ENCODE data around the gene PCDHAC2. TPM values are rescaled to one million over a fixed set of nuclear protein-coding genes. Genes with fewer than 3 reads are reported as not detected.

PCDHAC2 gene
- 4.9 to 7.1 TPM (median 6.7 TPM) in 3 replicates for total RNA-seq
- long read RNA-seq, full-length matches to known transcripts: 4 of 9 reads
- long read RNA-seq, partial matches to known transcripts: 0 of 9 reads
- long read RNA-seq, other reads (novel, unspliced or antisense): 5 of 9 reads

- peaks cover 2% of the 10 kb centered on the region for H3K36me3 Mint-ChIP-seq (ENCODE audit: low read depth)
- no peak for TF ChIP-seq CTCF (IDR thresholded peaks at IDR 0.05)
- H3K9me3 Mint-ChIP-seq (ENCODE audit: low read depth): no peaks in the 10 kb centered on the region
- H3K4me1 Mint-ChIP-seq (ENCODE audit: low read depth): peaks cover 46% of the 10 kb centered on the region
- peak within 1 kb of the TSS; percentile 96 for H3K4me3 Mint-ChIP-seq (ENCODE audit: unreplicated experiment)
- DNase-seq (ENCODE audit: low spot score): peak; percentile 89
- H3K27me3 Mint-ChIP-seq (ENCODE audit: low read depth): no peaks in the 10 kb centered on the region
- H3K27ac Mint-ChIP-seq (ENCODE audit: unreplicated experiment): peak within 1 kb of the TSS; percentile 95
These were observed at the start of gene PCDHAC2 for GRCh38 chr5:140966293-140967225. Gene PCDHAC2 (plus strand): TSS chr5:140966476. CDS start chr5:140966767, 291 bp downstream.

GRCh38 chr5:140923601-140924000 lies 42.7 kb upstream of the PCDHAC2 start:
- no peak for TF ChIP-seq CTCF (IDR thresholded peaks at IDR 0.05)
- Mint-ChIP-seq H3K36me3 (ENCODE audit: low read depth) (no peaks in the 10 kb centered on the region), H3K4me3 (ENCODE audit: unreplicated experiment) (no peak overlapping the region), H3K4me1 (ENCODE audit: low read depth) (peaks cover 18% of the 10 kb centered on the region), H3K9me3 (ENCODE audit: low read depth) (no peaks in the 10 kb centered on the region), H3K27ac (ENCODE audit: unreplicated experiment) (no peak overlapping the region), H3K27me3 (ENCODE audit: low read depth) (no peaks in the 10 kb centered on the region)
- DNase-seq (ENCODE audit: low spot score): no peak

GRCh38 chr5:140925806-140926442 lies 40.4 kb upstream of the PCDHAC2 start, which contains the start of gene PCDHAC1:
Gene PCDHAC1 (plus strand): TSS chr5:140926299. CDS start chr5:140926893, 594 bp downstream.
- peak within 1 kb of the TSS; percentile 80 for H3K4me3 Mint-ChIP-seq (ENCODE audit: unreplicated experiment)
- H3K36me3 Mint-ChIP-seq (ENCODE audit: low read depth): no peaks in the 10 kb centered on the region
- TF ChIP-seq CTCF (IDR thresholded peaks at IDR 0.05): no peak
- no peaks in the 10 kb centered on the region for H3K27me3 Mint-ChIP-seq (ENCODE audit: low read depth)
- no peak for DNase-seq (ENCODE audit: low spot score)
- H3K27ac Mint-ChIP-seq (ENCODE audit: unreplicated experiment): peak within 1 kb of the TSS; percentile 86
- H3K9me3 Mint-ChIP-seq (ENCODE audit: low read depth): no peaks in the 10 kb centered on the region
- peaks cover 18% of the 10 kb centered on the region for H3K4me1 Mint-ChIP-seq (ENCODE audit: low read depth)

- peak; percentile 99 for TF ChIP-seq CTCF (IDR thresholded peaks at IDR 0.05)
- peak overlapping the region; percentile 86 for H3K27ac Mint-ChIP-seq (ENCODE audit: unreplicated experiment)
These were observed 39.6 kb upstream of the PCDHAC2 start for GRCh38 chr5:140926443-140927227.

More at GRCh38 chr5:140926443-140927227, 39.6 kb upstream of the PCDHAC2 start:
- no peaks in the 10 kb centered on the region for H3K9me3 Mint-ChIP-seq (ENCODE audit: low read depth)
- peak; percentile 97 for DNase-seq (ENCODE audit: low spot score)
- H3K4me1 Mint-ChIP-seq (ENCODE audit: low read depth): peaks cover 18% of the 10 kb centered on the region
- no peaks in the 10 kb centered on the region for H3K27me3 Mint-ChIP-seq (ENCODE audit: low read depth)
- peak overlapping the region; percentile 80 for H3K4me3 Mint-ChIP-seq (ENCODE audit: unreplicated experiment)
- no peaks in the 10 kb centered on the region for H3K36me3 Mint-ChIP-seq (ENCODE audit: low read depth)

Measured in chondrocyte (in vitro differentiated cells).